Activated CD4-positive, alpha-beta T cell treated with anti-CD3 and anti-CD28 coated beads, Interleukin-2, amount 50 U/mL, for 24 hours (primary cell): ENCODE results near the gene FLNB.

Source experiments
- DNase-seq, 2 donors: peaks; one replicate each; pipeline ENCODE4 v3.0.0-alpha.2; 2020; ENCODE audit warnings: low read depth in 1 of 2, low spot score in 1 of 2

FLNB gene

GRCh38 chr3:58102976-58103451 lies 94.8 kb downstream of the FLNB start:
- DNase-seq = no peak

GRCh38 chr3:58104151-58104550 lies 95.9 kb downstream of the FLNB start:
- DNase-seq = no peak

- no peak for DNase-seq
Observed at GRCh38 chr3:58104712-58105111, 96.5 kb downstream of the FLNB start.

GRCh38 chr3:58105196-58105595 lies 97.0 kb downstream of the FLNB start:
- DNase-seq = no peak

DNA sequence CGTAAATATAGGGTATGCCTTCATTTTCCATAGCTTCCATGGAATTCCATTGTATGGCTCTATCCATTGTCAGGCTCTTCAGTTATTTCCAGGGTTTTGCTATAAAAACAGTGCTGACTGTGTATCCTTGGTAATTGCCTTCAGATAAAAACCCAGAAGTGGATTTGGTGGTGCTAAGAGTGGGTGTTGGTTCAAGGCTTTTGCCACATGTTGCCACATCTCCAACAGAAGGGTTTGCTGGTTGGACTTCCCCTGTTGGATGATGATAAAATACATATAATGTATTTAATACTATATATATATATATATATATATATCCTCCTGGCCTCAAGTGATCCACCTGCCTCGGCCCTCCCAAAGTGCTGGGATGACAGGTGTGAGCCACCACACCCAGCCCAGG lies 97.8 kb downstream of the FLNB start:
- no peak for DNase-seq

- no peak for DNase-seq
Observed at GRCh38 chr3:58106640-58107039, 98.4 kb downstream of the FLNB start.

GRCh38 chr3:58107597-58107996 lies 99.4 kb downstream of the FLNB start:
- no peak for DNase-seq

- DNase-seq = no peak
Observed at GRCh38 chr3:58109752-58110151, 101.5 kb downstream of the FLNB start.

- DNase-seq = no peak
Observed at GRCh38 chr3:58111513-58112184, 103.4 kb downstream of the FLNB start.

DNA sequence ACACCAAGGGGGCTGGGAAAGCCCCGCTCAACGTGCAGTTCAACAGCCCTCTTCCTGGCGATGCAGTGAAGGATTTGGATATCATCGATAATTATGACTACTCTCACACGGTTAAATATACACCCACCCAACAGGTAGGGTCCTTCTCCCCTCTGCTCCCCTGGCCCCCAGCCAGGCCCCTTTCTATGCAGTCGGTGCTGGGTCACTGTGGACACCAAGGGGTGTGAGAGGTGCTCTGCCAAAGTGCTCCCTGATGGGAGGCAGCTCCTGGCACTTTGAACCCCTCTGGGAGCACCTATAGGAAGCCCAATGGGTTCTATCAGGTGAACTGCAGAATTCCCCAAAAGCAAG lies 103.9 kb downstream of the FLNB start:
- DNase-seq = no peak

GRCh38 chr3:58115175-58115574 lies 107.0 kb downstream of the FLNB start:
- no peak for DNase-seq

- DNase-seq = peak in 1 of 2 donors; percentile 16
Observed at GRCh38 chr3:58116161-58116955, 108.1 kb downstream of the FLNB start.

DNA sequence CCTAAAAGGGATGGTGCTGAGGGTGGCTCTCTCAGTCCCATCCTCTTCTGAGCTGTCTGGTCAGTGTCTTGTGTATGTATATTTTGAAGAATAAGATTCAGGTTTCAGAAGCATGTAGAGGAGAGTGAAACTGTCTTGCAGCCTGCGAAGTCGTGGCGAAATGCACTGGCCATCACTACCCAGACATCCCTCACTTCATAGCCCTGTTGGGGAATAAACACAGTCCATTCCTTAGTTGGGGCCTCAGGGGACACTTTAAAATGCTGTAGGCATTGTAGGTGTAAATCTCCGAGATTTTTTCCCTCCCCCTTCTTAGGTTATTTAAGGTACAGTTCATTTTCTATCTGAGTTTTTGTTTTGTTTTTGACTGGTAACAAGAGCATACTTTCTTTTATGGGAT lies 108.8 kb downstream of the FLNB start:
- no peak for DNase-seq

- DNase-seq = no peak
Observed at GRCh38 chr3:58117561-58118181, 109.4 kb downstream of the FLNB start.

GRCh38 chr3:58119186-58119585 lies 111.0 kb downstream of the FLNB start:
- DNase-seq = no peak

DNA sequence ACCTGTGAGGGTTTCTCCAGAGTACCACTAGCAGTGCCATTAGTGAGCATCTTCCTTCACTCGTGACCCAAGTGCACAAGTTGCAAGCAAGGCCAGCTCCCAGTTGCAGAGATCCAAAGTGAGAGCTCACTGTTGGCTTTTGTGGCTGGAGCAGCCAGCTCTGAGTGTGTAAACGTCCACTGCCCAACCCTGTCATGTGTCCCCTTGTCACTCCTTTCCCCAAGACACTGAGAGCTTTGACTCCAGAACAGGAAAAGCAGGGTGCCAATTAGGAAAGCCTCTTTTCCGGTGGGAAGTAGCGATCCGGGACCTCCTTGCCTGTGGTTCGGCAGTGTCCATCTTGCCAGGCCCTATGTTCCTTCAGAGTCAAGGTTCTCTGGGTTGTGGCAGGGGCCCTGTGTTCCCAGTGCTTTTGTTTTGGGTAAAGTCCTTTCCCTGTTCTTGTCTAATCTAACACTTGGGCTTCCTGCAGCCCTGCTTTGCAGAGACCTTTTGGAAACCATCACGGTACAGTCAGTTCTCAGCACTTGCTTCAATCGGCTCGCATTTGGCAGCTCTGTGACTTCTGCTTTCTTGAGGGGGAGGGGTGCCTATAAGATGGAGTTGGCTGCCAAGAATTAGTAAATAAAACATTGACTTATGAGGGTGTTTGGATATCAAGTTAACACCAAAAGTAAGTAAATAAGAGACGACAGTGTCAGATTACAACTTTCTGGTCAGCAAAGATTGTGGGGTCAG lies 112.0 kb downstream of the FLNB start:
- DNase-seq = no peak

GRCh38 chr3:58121183-58121582 lies 113.0 kb downstream of the FLNB start:
- DNase-seq = no peak

GRCh38 chr3:58122936-58123700 lies 114.9 kb downstream of the FLNB start:
- no peak for DNase-seq

DNA sequence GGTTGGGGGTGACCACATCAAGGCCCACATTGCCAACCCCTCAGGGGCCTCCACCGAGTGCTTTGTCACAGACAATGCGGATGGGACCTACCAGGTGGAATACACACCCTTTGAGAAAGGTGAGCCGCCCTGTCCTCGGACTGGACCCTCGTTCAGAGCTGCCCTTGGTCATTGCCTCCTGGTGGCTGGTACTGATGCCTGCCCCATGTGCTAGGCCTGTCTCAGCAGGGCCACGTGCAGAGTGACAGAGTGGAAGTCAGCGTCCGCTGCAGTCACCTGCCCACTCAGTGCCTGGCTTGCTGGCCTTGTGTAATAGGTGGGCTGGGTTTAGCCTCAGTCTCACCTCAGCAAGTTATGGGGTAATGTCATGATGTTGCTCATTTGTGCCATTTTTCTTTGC lies 116.2 kb downstream of the FLNB start:
- no peak for DNase-seq

- no peak for DNase-seq
Observed at GRCh38 chr3:58129041-58129770, 121.0 kb downstream of the FLNB start.
